GM12892 (cell line): ENCODE data around the gene RBPJ.
A peak's percentile ranks its signal among the peaks of the same experiment; 100 is the strongest.

Experiments used
- DNase-seq: peaks from one replicate; pipeline ENCODE4 v3.0.0; 2011; ENCODE audit not compliant: insufficient read length
- FAIRE-seq: peaks from 2 replicates; lab custom pipeline; 2011; peaks lifted over from hg19 to GRCh38; lab: Jason Lieb, UNC
- POLR2A ChIP-seq: IDR thresholded peaks from 2 replicates; pipeline ENCODE4 v1.6.1; 2011; ENCODE audit warnings: low read depth, low read length, control low read depth
- POLR2AphosphoS5 ChIP-seq: IDR thresholded peaks from 2 replicates; pipeline ENCODE4 v1.6.1; 2011; ENCODE audit warnings: low read depth, low read length, control low read depth
- TAF1 ChIP-seq: IDR thresholded peaks from 2 replicates; pipeline ENCODE4 v1.6.1; 2011; ENCODE audit warnings: low read depth, mild to moderate bottlenecking, control low read depth, low read length, borderline replicate concordance

RBPJ gene

GRCh38 chr4:26365537-26366150 is 44.8 kb downstream of the RBPJ start:
- TF ChIP-seq POLR2A (no peak), POLR2AphosphoS5 (no peak), TAF1 (no peak)
- DNase-seq (no peak), FAIRE-seq (no peak)

- no peak for TF ChIP-seq TAF1
- no peak for TF ChIP-seq POLR2A
- TF ChIP-seq POLR2AphosphoS5: no peak
- DNase-seq: no peak
- peak; percentile 60 for FAIRE-seq
These were observed 47.0 kb downstream of the RBPJ start for GRCh38 chr4:26367811-26368210.

DNA sequence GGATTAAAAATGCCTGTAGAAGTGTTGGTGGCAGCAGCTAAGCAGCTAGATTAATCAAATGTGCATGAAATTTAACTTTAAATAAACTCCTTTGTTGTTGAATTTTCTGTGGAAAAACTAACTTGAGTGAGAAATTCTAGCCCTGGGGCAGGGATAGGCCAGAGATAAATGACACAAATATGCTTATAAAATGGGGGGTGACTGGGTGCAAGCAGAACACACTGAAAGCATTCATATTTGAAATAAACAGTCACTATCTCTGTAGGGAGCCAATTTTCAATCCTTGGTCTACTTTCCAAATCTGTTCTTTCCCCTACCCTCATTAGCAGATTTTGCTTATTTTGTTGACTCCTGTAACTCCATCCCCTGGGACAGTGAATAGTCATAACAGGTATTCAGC is 47.9 kb downstream of the RBPJ start:
- no peak for FAIRE-seq
- TF ChIP-seq TAF1 (no peak), POLR2A (no peak), POLR2AphosphoS5 (no peak)
- no peak for DNase-seq

DNA sequence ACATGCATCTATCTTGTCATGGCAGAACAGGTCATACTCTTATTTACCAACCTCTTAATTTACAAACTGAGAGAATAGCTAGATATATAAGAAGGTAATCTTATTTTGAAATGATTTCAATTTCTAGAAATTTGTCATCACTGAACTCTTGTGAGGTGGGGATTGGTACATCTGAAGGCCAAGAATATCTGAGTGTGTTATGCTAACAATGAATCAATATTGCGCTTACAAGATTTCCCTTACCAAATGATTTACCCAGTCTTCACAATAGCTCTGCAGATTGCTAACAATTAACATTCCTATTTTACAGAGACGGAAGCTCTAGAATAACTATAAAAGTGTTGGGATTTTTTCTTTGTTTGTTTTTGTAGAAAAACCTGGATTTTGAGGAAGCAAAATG is 48.3 kb downstream of the RBPJ start:
- DNase-seq (no peak), FAIRE-seq (no peak)
- TF ChIP-seq POLR2AphosphoS5: no peak
- TF ChIP-seq POLR2A: no peak
- no peak for TF ChIP-seq TAF1

DNA sequence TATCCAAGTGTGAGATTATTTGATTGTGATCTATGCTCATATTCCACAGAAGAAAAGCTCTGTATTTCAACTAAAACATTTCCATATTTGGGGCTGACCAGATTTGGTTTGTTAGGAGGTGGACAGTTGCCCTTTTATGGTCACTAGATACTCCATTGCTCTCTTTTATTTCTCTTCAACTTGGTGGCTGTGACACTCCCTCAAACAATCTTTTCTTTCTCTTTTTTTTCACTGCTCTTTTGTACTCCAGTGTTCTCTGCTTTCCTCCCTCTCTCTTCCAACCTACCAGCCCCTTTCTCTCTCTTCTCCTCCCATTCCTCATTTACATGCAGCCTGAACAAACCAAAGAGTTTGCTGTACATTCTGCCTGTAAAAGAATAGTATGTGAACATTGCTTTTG is 48.8 kb downstream of the RBPJ start:
- DNase-seq (no peak), FAIRE-seq (no peak)
- TF ChIP-seq POLR2AphosphoS5: no peak

GRCh38 chr4:26372076-26372475 is 51.3 kb downstream of the RBPJ start:
- FAIRE-seq (no peak), DNase-seq (no peak)
- no peak for TF ChIP-seq POLR2A
- TF ChIP-seq POLR2AphosphoS5: no peak
- no peak for TF ChIP-seq TAF1

GRCh38 chr4:26372525-26373172 is 51.8 kb downstream of the RBPJ start:
- TF ChIP-seq TAF1 (no peak), POLR2A (no peak), POLR2AphosphoS5 (no peak)
- DNase-seq (no peak), FAIRE-seq (peak; percentile 90)

GRCh38 chr4:26375551-26375950 is 54.7 kb downstream of the RBPJ start:
- DNase-seq (no peak), FAIRE-seq (no peak)
- TF ChIP-seq POLR2AphosphoS5: no peak
- TF ChIP-seq TAF1: no peak
- TF ChIP-seq POLR2A: no peak

- DNase-seq: no peak
- peak; percentile 57 for FAIRE-seq
- TF ChIP-seq TAF1: no peak
- no peak for TF ChIP-seq POLR2A
- TF ChIP-seq POLR2AphosphoS5: no peak
These were observed 56.8 kb downstream of the RBPJ start for GRCh38 chr4:26377328-26378311.

GRCh38 chr4:26379837-26380236 is 59.0 kb downstream of the RBPJ start:
- DNase-seq (no peak), FAIRE-seq (no peak)
- TF ChIP-seq TAF1 (no peak), POLR2AphosphoS5 (no peak), POLR2A (no peak)

DNA sequence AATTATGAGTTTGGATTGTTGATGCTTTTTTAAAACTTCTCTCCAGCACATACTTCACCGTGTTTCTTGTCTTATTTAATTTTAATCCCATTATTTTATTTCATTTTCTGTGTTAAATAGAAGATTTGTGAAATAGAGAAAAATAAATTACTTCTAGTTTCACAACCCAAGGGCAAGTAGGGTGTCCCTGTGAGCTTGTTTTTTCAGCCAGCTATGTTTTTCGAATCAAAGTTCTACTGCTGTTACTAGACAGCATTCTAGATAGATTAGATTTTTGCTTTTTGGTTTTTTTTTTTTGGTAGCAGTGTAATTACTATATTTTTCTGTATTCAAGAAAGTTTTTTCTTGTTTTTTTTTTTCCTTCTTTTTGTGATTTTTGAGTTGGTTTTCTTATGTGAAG is 59.9 kb downstream of the RBPJ start:
- no peak for TF ChIP-seq POLR2A
- no peak for TF ChIP-seq POLR2AphosphoS5
- no peak for TF ChIP-seq TAF1
- no peak for FAIRE-seq

More for the DNA sequence above, 59.9 kb downstream of the RBPJ start:
- no peak for DNase-seq
